A549 (cell line): ENCODE measurements around the gene SVOPL. TPM values are rescaled to one million over a fixed set of nuclear protein-coding genes. Genes with fewer than 3 reads are reported as not detected.

ENCODE experiments used
- ATAC-seq, 2 experiments: fragments of 200-7000 bp in 1 of 2; fragments of >200 bp in 1 of 2; cut with Nextera tagmentation in 1 of 2; cut with Tn5 transposase in 1 of 2; 3 replicates each; pipeline versions ENCODE4 v1.8.0 to v1.9.1; 2018 to 2020; ENCODE audit warnings: mild to moderate bottlenecking in 1 of 2, moderate library complexity in 1 of 2
- CTCF ChIA-PET: fragments of 300-600 bp; sonication (Branson Sonifier 250); formaldehyde crosslinking; extraction: SDS; loops from one replicate; lab custom pipeline; 2021; ENCODE audit warnings: antibody characterized with exemption, inconsistent platforms; lab: Yijun Ruan, JAX
- POLR2A ChIA-PET: fragments of 350-600 bp; formaldehyde crosslinking; extraction: SDS; loops from one replicate; lab custom pipeline; 2021; ENCODE audit warnings: antibody characterized with exemption, inconsistent platforms; lab: Yijun Ruan, JAX
- DNase-seq, 2 experiments: peaks; one replicate each; pipeline versions ENCODE4 v3.0.0 to v3.0.0-alpha.2; 2011 to 2016; ENCODE audit warnings: low read depth in 1 of 2, low spot score in 1 of 2
- FAIRE-seq: peaks from 2 replicates; lab custom pipeline; 2011; peaks lifted over from hg19 to GRCh38; lab: Jason Lieb, UNC
- H3K27ac ChIP-seq, 2 experiments: fragments of >200 bp; sonication (Bioruptor Twin); formaldehyde crosslinking; 3 replicates each; pipeline ENCODE4 v1.5.1; 2016 to 2017
- H3K4me1 ChIP-seq: fragments of >200 bp; sonication (Bioruptor Twin); formaldehyde crosslinking; 3 replicates; pipeline ENCODE4 v1.6.1; 2016
- H3K4me2 ChIP-seq: fragments of >200 bp; sonication (Bioruptor Twin); formaldehyde crosslinking; 3 replicates; pipeline ENCODE4 v1.6.1; 2016
- H3K4me3 ChIP-seq: fragments of >200 bp; sonication (Bioruptor Twin); formaldehyde crosslinking; 3 replicates; pipeline ENCODE4 v1.5.1; 2016
- H3K9me3 ChIP-seq: fragments of >200 bp; sonication (Bioruptor Twin); formaldehyde crosslinking; 3 replicates; pipeline ENCODE4 v1.6.1; 2016
- CBX8 ChIP-seq: fragments of 200-600 bp; sonication (generic); IDR thresholded peaks from 2 replicates; pipeline ENCODE4 v1.6.1; 2016
- CHD2 ChIP-seq: fragments of 150-350 bp; IDR thresholded peaks from 2 replicates; pipeline ENCODE4 v1.6.1; 2014; ENCODE audit warnings: low read length; ENCODE audit not compliant: partially characterized antibody
- FOXS1 ChIP-seq: fragments of 250-450 bp; sonication (Bioruptor Pico); IDR thresholded peaks from 2 replicates; pipeline ENCODE4 v1.5.0; 2020; ENCODE audit warnings: mild to moderate bottlenecking, moderate library complexity
- HEYL ChIP-seq: fragments of 250-450 bp; sonication (Bioruptor Pico); IDR thresholded peaks from 2 replicates; pipeline ENCODE4 v1.8.0; 2021; ENCODE audit warnings: mild to moderate bottlenecking, moderate library complexity
- HOXB13 ChIP-seq: fragments of 250-450 bp; sonication (Bioruptor Pico); IDR thresholded peaks from 2 replicates; pipeline ENCODE4 v1.5.0; 2020; ENCODE audit warnings: low read depth, mild to moderate bottlenecking, moderate library complexity
- HOXB5 ChIP-seq: fragments of 250-450 bp; sonication (Bioruptor Pico); IDR thresholded peaks from 2 replicates; pipeline ENCODE4 v1.5.0; 2020; ENCODE audit warnings: mild to moderate bottlenecking, moderate library complexity
- JUNB ChIP-seq: fragments of >200 bp; sonication (Bioruptor Twin); formaldehyde crosslinking; IDR thresholded peaks from 2 replicates; pipeline ENCODE4 v1.6.1; 2016
- MAFK ChIP-seq: fragments of 450-650 bp; IDR thresholded peaks from 2 replicates; pipeline ENCODE4 v1.6.1; 2014; ENCODE audit not compliant: partially characterized antibody
- NR3C1 ChIP-seq: fragments of >200 bp; sonication (Bioruptor Twin); formaldehyde crosslinking; IDR thresholded peaks from 3 replicates; pipeline ENCODE4 v1.6.1; 2017
- POLR2AphosphoS2 ChIP-seq: conservative IDR thresholded peaks from 2 replicates; pipeline ENCODE4 v1.6.1; 2012; ENCODE audit warnings: low read length, improper control_type of control experiment, inconsistent platforms
- RARB ChIP-seq: fragments of 250-450 bp; sonication (Bioruptor Pico); IDR thresholded peaks from 2 replicates; pipeline ENCODE4 v1.8.0; 2021; ENCODE audit warnings: mild to moderate bottlenecking, moderate library complexity
- RNF2 ChIP-seq: fragments of 200-600 bp; sonication (generic); IDR thresholded peaks from 2 replicates; pipeline ENCODE4 v1.6.1; 2016; ENCODE audit warnings: low read depth, mild to moderate bottlenecking, antibody characterized with exemption, moderate library complexity, borderline replicate concordance
- SMC3 ChIP-seq: fragments of >200 bp; sonication (Bioruptor Twin); formaldehyde crosslinking; IDR thresholded peaks from 3 replicates; pipeline ENCODE4 v1.6.1; 2018; ENCODE audit warnings: inconsistent platforms
- TP53 ChIP-seq: fragments of 250-450 bp; sonication (Bioruptor Pico); IDR thresholded peaks from 2 replicates; pipeline ENCODE4 v1.5.0; 2021; ENCODE audit warnings: mild to moderate bottlenecking, moderate library complexity
- ZFP36 ChIP-seq: fragments of 450-650 bp; IDR thresholded peaks from 2 replicates; pipeline ENCODE4 v1.6.1; 2014; ENCODE audit warnings: borderline replicate concordance; ENCODE audit not compliant: partially characterized antibody
- WGBS: methylation state at CpG from one replicate; pipeline ENCODE4 v1.1.6; 2017; ENCODE audit errors: missing lambda C conversion rate; 5-methylcytosine and 5-hydroxymethylcytosine counted together
- polyA plus RNA-seq, 4 experiments: library from polyadenylated mRNA; depleted of rRNA in 3 of 4; stranded (reverse); fragments of >200 nt; fragmentation: RNase III in 1 of 4; extraction: RNeasy Plus Mini Kit Qiagen cat#74134 plus additional on column Dnase treatment in 1 of 4; gene quantifications; 2 replicates in 3 of 4; 3 replicates in 1 of 4; pipeline ENCODE4 v1.2.3, GENCODE V29; 2011 to 2017
- TF ChIP-seq, protein P1 (sequence below): fragments of >200 bp; sonication (Bioruptor Twin); formaldehyde crosslinking; IDR thresholded peaks from 3 replicates; pipeline ENCODE4 v1.6.1; 2016
- TF ChIP-seq, protein P2 (sequence below): fragments of 450-650 bp; IDR thresholded peaks from 2 replicates; pipeline ENCODE4 v1.6.1; 2014; ENCODE audit warnings: antibody characterized with exemption
- TF ChIP-seq, protein P3 (sequence below): fragments of 250-450 bp; sonication (Bioruptor Pico); IDR thresholded peaks from 2 replicates; pipeline ENCODE4 v1.5.0; 2021; ENCODE audit warnings: mild to moderate bottlenecking, moderate library complexity, borderline replicate concordance
- TF ChIP-seq, protein P4 (sequence below): fragments of 150-350 bp; IDR thresholded peaks from 2 replicates; pipeline ENCODE4 v1.6.1; 2014; ENCODE audit warnings: low read depth, mild to moderate bottlenecking, low read length

The SVOPL gene
- polyA plus RNA-seq, 2 of the 4 experiments (the other 2 are of a cell fraction): 0.21 TPM; not detected in 1

DNA sequence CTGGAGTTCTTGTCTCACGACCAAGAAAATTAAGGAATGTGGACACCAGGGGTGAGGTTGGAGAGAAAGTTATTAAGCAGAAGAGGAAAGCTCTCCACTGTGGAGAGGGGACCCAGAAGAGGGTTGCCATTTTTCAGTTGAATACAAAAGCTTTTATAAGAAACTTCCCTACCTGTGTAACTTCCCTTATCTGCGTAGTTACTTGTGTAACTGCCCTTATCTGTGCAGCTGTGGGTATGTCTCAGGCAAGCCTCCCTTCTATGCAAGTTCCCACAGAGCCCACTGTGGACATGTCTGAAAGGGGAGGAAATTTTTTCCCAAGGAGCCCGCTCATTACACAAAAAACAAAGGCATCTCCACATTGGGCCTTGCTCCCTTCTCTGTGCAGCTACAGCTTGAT is 94.9 kb downstream of the SVOPL start (continued):
- TF ChIP-seq HEYL (CRISPR knock-in tag) (no peak), RARB (CRISPR knock-in tag) (no peak)
- TF ChIP-seq, protein P1, sequence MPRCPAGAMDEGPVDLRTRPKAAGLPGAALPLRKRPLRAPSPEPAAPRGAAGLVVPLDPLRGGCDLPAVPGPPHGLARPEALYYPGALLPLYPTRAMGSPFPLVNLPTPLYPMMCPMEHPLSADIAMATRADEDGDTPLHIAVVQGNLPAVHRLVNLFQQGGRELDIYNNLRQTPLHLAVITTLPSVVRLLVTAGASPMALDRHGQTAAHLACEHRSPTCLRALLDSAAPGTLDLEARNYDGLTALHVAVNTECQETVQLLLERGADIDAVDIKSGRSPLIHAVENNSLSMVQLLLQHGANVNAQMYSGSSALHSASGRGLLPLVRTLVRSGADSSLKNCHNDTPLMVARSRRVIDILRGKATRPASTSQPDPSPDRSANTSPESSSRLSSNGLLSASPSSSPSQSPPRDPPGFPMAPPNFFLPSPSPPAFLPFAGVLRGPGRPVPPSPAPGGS: no peak

DNA sequence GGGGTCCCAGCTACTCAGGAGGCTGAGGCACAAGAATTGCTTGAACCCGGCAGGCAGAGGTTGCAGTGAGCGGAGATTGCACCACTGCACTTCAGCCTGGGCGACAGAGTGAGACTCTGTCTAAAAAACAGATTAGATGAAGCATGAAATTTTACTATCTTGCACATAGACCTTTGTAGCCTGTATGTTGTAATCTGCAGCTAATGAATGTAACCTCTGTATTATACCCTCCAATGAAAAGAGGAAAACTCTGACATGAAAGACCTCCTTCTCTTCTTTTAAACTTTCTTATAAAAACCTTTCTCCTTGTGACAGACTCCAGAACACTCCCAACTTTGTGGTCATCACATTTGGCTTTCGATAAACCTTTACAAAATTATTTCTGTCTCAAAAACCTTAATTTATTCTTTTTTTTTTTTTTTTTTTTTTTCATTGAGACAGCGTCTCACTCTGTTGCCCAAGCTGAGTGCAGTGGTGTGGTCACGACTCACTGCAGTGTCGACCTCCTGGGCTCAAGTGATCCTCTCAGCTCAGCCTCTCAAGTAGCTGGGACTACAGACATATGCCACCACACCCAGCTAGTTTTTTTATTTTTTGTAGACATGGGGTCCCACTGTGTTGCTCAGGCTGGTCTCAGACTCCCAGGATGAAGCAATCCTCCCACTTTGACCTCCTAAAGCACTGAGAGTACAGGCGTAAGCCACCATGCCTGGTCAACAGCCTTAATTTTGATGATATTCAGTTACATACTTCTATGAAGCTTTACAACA is 97.4 kb downstream of the SVOPL start:
- DNase-seq (no peak), ATAC-seq (no peak), FAIRE-seq (no peak)
- H3K4me2 ChIP-seq: no peak overlapping the region
- 77% methylated on average over 8 of the region's 8 CpGs for WGBS
- no peaks in the 10 kb centered on the region for H3K9me3 ChIP-seq
- POLR2A ChIA-PET: no interaction called here
- H3K4me1 ChIP-seq: no peaks in the 10 kb centered on the region
- CTCF ChIA-PET: interaction anchor here (0.7 kb wide), 1 partner anchor 135 kb away, joined by 4 read pairs; no protein-coding TSS in a partner anchor
- no peak overlapping the region for H3K27ac ChIP-seq
- TF ChIP-seq JUNB (no peak), ZFP36 (no peak), POLR2AphosphoS2 (no peak)
- no peak overlapping the region for H3K4me3 ChIP-seq

DNA sequence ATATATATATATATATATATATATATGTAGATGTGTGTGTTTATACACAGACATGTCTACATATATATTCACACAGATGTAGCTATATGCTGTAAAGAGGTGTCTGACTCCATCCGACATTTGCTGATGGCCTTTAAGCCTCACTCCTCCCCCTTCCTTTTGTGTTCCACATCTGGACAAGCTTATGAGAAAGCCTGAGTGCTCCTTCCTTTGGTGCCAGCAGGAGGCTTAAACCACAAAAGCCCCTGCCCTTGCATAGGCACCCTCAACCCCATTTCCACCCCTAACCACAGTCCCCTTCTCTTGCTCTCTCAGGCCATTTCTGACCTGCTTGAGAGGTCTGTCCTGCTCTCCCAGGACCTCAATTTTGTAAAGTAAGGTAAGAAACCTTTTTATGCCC is 98.7 kb downstream of the SVOPL start:
- DNase-seq: no peak
- ChIA-PET CTCF (no interaction called here), POLR2A (no interaction called here)
- Histone ChIP-seq H3K4me3 (no peak overlapping the region), H3K4me2 (no peak overlapping the region), H3K27ac (no peak overlapping the region), H3K4me1 (no peaks in the 10 kb centered on the region), H3K9me3 (no peaks in the 10 kb centered on the region)
- FAIRE-seq: no peak
- no peak for TF ChIP-seq CBX8
- TF ChIP-seq, protein P2, sequence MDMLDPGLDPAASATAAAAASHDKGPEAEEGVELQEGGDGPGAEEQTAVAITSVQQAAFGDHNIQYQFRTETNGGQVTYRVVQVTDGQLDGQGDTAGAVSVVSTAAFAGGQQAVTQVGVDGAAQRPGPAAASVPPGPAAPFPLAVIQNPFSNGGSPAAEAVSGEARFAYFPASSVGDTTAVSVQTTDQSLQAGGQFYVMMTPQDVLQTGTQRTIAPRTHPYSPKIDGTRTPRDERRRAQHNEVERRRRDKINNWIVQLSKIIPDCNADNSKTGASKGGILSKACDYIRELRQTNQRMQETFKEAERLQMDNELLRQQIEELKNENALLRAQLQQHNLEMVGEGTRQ: no peak
- WGBS: 84% methylated on average over 1 of the region's 1 CpG
- ATAC-seq: no peak; a peak in 1 of 6 replicates

DNA sequence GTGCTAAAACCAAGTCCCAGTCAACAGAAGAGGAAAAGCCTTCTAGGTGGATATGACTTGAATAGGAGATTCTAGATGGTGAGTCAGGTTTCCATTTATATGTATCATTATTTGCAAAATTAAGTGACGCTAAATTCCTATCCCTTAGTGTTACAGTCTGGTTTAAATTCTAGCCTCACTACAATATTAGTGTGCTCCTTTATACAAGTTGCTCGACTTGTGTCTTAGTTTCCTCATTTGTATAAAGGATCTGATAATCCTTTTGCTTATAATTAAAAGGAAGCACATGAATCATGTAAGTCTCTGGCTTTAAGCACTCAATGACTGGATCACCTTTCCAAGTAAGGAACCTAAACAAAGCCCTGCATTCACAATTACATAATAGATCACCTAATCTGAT is 105.7 kb downstream of the SVOPL start:
- ChIA-PET POLR2A (no interaction called here), CTCF (no interaction called here)
- TF ChIP-seq HOXB13 (CRISPR knock-in tag): no peak
- TF ChIP-seq SMC3: no peak
- no peak for TF ChIP-seq TP53 (CRISPR knock-in tag)
- no peak for TF ChIP-seq NR3C1
- TF ChIP-seq MAFK: no peak
- TF ChIP-seq FOXS1 (CRISPR knock-in tag): no peak
- no peak for ATAC-seq
- H3K4me2 ChIP-seq: no peak overlapping the region
- no peak overlapping the region for H3K27ac ChIP-seq
- H3K4me3 ChIP-seq: no peak overlapping the region
- no peak for FAIRE-seq
- 53% methylated on average over 2 of the region's 2 CpGs for WGBS
- no peaks in the 10 kb centered on the region for H3K4me1 ChIP-seq
- no peak for DNase-seq
- no peaks in the 10 kb centered on the region for H3K9me3 ChIP-seq

DNA sequence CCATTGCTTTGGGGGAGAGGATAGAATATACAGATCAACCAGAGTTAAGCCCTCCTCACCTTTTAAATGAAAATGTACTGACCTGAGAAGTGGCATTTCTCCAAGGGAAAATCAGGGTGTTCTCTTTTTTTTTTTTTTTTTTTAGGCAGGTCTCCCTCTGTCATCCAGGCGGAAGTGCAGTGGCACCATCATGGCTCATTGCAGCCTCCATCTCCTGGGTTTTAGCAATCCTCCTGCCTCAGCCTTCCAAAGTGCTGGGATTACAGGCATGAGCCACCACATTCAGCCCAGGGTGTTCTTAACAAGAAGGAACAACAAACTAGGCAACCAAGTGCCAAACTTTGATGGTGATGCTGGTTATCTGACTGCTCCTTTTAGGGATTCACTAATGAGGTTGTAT is 111.0 kb downstream of the SVOPL start:
- TF ChIP-seq, protein P3, sequence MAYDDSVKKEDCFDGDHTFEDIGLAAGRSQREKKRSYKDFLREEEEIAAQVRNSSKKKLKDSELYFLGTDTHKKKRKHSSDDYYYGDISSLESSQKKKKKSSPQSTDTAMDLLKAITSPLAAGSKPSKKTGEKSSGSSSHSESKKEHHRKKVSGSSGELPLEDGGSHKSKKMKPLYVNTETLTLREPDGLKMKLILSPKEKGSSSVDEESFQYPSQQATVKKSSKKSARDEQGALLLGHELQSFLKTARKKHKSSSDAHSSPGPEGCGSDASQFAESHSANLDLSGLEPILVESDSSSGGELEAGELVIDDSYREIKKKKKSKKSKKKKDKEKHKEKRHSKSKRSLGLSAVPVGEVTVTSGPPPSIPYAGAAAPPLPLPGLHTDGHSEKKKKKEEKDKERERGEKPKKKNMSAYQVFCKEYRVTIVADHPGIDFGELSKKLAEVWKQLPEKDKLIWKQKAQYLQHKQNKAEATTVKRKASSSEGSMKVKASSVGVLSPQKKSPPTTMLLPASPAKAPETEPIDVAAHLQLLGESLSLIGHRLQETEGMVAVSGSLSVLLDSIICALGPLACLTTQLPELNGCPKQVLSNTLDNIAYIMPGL (CRISPR knock-in tag): no peak
- TF ChIP-seq CHD2 (no peak), HEYL (CRISPR knock-in tag) (no peak), CBX8 (no peak), HOXB5 (CRISPR knock-in tag) (no peak), MAFK (no peak), RNF2 (no peak)
- TF ChIP-seq, protein P4, sequence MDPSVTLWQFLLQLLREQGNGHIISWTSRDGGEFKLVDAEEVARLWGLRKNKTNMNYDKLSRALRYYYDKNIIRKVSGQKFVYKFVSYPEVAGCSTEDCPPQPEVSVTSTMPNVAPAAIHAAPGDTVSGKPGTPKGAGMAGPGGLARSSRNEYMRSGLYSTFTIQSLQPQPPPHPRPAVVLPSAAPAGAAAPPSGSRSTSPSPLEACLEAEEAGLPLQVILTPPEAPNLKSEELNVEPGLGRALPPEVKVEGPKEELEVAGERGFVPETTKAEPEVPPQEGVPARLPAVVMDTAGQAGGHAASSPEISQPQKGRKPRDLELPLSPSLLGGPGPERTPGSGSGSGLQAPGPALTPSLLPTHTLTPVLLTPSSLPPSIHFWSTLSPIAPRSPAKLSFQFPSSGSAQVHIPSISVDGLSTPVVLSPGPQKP: no peak
- TF ChIP-seq, protein P1: no peak
- CTCF ChIA-PET: no interaction called here
- H3K9me3 ChIP-seq: no peaks in the 10 kb centered on the region
- WGBS: 93% methylated on average over 1 of the region's 1 CpG
- no peak overlapping the region for H3K4me3 ChIP-seq
- H3K27ac ChIP-seq: no peak overlapping the region
- no peaks in the 10 kb centered on the region for H3K4me1 ChIP-seq
- H3K4me2 ChIP-seq: no peak overlapping the region
- ATAC-seq (no peak), DNase-seq (no peak), FAIRE-seq (no peak)
- POLR2A ChIA-PET: no interaction called here
